ENCODE results near the gene CAMTA1.

GRCh38 chr1:7076572-7076971, 291.3 kb downstream of the CAMTA1 start:
- no peak for TF ChIP-seq REST (IDR thresholded peaks at IDR 0.05; ENCODE audit: insufficient read depth in 1 of 2, low read depth in 2 of 2, low read length in 1 of 2)
- TF ChIP-seq CTCF (IDR thresholded peaks at IDR 0.05) = no peak
- no peak for TF ChIP-seq POLR2AphosphoS5 (IDR thresholded peaks at IDR 0.05; ENCODE audit: low read depth, low read length)
- TF ChIP-seq SIN3A (IDR thresholded peaks at IDR 0.05; ENCODE audit: borderline replicate concordance, insufficient read depth, low read depth, low read length) = no peak
- TF ChIP-seq TCF7L2 (IDR thresholded peaks at IDR 0.05; ENCODE audit: low read depth, low read length) = no peak
